GM06990 (cell line): Measurements from ENCODE around the gene UBE2U.
"Not testable (repeated sequence)": the region's sequence is repeated elsewhere in the genome, so short reads cannot be mapped to it uniquely, and the experiment has no call there.

Experiments
- DNase-seq: peaks from one replicate; pipeline ENCODE4 v3.0.0-alpha.2; 2011; ENCODE audit not compliant: insufficient read length; ENCODE audit errors: extremely low read depth
- H3K27me3 ChIP-seq: replicated peaks from 2 replicates; pipeline ENCODE4 v1.6.0; 2011; ENCODE audit warnings: low read length; ENCODE audit not compliant: control insufficient read depth, insufficient read depth
- H3K36me3 ChIP-seq: 2 replicates; pipeline ENCODE4 v1.5.1; 2011; ENCODE audit warnings: low read length; ENCODE audit not compliant: control insufficient read depth, insufficient read depth
- H3K4me3 ChIP-seq: replicated peaks from 2 replicates; pipeline ENCODE4 v1.5.1; 2011; ENCODE audit warnings: low read depth, mild to moderate bottlenecking, control low read depth, low read length
- TF ChIP-seq, protein P1 (sequence below): IDR thresholded peaks from 2 replicates; pipeline ENCODE4 v1.5.1; 2011; ENCODE audit warnings: low read length, control low read depth, mild to moderate bottlenecking, inconsistent platforms; ENCODE audit not compliant: insufficient read depth, poor library complexity, severe bottlenecking

UBE2U gene

GRCh38 chr1:64223329-64224151 lies 20.1 kb downstream of the UBE2U start:
- Histone ChIP-seq H3K36me3 (no peaks in the 10 kb centered on the region), H3K27me3 (no peaks in the 10 kb centered on the region), H3K4me3 (no peak overlapping the region)
- DNase-seq, result peak; percentile 15
- TF ChIP-seq, protein P1, sequence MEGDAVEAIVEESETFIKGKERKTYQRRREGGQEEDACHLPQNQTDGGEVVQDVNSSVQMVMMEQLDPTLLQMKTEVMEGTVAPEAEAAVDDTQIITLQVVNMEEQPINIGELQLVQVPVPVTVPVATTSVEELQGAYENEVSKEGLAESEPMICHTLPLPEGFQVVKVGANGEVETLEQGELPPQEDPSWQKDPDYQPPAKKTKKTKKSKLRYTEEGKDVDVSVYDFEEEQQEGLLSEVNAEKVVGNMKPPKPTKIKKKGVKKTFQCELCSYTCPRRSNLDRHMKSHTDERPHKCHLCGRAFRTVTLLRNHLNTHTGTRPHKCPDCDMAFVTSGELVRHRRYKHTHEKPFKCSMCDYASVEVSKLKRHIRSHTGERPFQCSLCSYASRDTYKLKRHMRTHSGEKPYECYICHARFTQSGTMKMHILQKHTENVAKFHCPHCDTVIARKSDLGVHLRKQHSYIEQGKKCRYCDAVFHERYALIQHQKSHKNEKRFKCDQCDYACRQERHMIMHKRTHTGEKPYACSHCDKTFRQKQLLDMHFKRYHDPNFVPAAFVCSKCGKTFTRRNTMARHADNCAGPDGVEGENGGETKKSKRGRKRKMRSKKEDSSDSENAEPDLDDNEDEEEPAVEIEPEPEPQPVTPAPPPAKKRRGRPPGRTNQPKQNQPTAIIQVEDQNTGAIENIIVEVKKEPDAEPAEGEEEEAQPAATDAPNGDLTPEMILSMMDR, result no peak

GRCh38 chr1:64224236-64224635 lies 20.8 kb downstream of the UBE2U start:
- not testable (repeated sequence) for H3K27me3 ChIP-seq, H3K36me3 ChIP-seq, DNase-seq, H3K4me3 ChIP-seq

DNA sequence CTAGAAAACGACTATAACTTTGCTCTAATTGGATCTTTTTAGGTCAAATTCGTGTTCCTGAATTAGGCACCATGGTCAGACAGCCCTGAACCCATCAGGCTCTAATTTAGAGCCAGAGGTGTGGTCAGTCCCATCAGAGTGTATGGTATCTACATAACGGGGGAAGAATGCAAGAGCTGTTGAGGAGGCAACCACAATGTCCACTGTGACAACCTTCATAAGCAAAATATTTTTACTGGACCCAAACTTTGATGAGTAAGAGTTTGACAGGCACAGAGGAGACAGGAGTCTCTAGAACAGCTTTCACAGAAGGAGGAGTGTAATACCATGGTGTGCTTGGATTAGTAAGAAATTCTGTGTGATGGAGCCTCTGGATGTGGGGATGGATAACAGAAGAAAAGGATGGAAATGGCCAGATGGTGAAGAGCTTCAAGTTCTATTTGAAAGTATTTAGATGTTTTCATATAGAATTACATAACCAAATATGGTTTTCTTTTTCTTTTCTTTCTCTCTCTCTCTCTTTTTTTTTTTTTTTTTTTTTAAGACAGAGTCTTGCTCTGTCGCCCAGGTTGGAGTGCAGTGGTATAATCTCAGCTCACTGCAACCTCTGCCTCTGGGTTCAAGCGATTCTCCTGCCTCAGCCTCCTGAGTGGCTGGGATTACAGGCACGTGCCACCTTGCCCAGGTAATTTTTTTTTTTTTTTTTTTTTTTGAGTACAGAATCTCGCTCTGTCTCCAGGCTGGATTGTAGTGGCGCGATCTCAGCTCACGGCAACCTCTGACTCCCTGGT lies 24.9 kb downstream of the UBE2U start:
- DNase-seq, result no peak
- TF ChIP-seq, protein P1, result no peak
- Histone ChIP-seq H3K4me3 (no peak overlapping the region), H3K27me3 (no peaks in the 10 kb centered on the region), H3K36me3 (no peaks in the 10 kb centered on the region)

DNA sequence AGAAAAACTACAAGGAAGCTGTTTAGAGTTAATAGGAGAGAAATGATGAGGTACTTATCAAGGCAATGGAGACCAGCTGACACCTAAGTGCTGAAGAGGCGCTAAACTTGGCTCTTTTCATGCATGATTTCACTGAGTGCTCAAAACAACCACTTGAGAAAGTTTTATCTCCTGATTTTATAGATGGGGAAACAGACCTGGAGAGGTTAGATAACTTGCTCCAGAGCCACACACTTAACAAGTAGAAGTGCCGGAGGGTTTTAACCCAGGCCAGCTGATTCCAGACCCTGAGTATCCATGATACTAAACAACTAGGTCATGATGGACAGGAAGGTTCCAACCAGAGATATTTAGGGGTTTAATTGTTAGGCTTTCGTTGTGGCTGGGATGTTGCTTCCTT lies 25.9 kb downstream of the UBE2U start:
- TF ChIP-seq, protein P1, result no peak
- Histone ChIP-seq H3K4me3 (no peak overlapping the region), H3K27me3 (no peaks in the 10 kb centered on the region), H3K36me3 (no peaks in the 10 kb centered on the region)
- DNase-seq, result no peak

- DNase-seq, result no peak
Measured at GRCh38 chr1:64231153-64231552, 27.7 kb downstream of the UBE2U start.

More at GRCh38 chr1:64231153-64231552, 27.7 kb downstream of the UBE2U start:
- H3K27me3 ChIP-seq, result no peaks in the 10 kb centered on the region
- H3K36me3 ChIP-seq, result no peaks in the 10 kb centered on the region
- H3K4me3 ChIP-seq, result no peak overlapping the region
- TF ChIP-seq, protein P1, result no peak
